H9 (cell line): ENCODE data around the gene TEAD1. TPM values are rescaled to one million over a fixed set of nuclear protein-coding genes. Genes with fewer than 3 reads are reported as not detected.
A peak's percentile ranks its signal among the peaks of the same experiment; 100 is the strongest.

Source experiments
- DNase-seq: peaks from one replicate; pipeline ENCODE4 v3.0.0-alpha.2; 2017
- H2AFZ ChIP-seq: one replicate; pipeline ENCODE4 v1.6.1; 2013; ENCODE audit warnings: mild to moderate bottlenecking, low read length, control low read depth, moderate library complexity
- H2AK5ac ChIP-seq: 2 replicates; pipeline ENCODE4 v1.6.1; 2013; ENCODE audit warnings: low read length, control low read depth, mixed read lengths; ENCODE audit not compliant: insufficient read length
- H2BK120ac ChIP-seq: one replicate; pipeline ENCODE4 v1.6.1; 2013; ENCODE audit warnings: low read depth, mild to moderate bottlenecking, low read length, control low read depth, inconsistent platforms; ENCODE audit not compliant: poor library complexity, severe bottlenecking
- H2BK12ac ChIP-seq: 2 replicates; pipeline ENCODE4 v1.6.1; 2013; ENCODE audit warnings: low read length, control low read depth, mixed read lengths, low read depth; ENCODE audit not compliant: insufficient read length
- H2BK15ac ChIP-seq: 2 replicates; pipeline ENCODE4 v1.6.1; 2013; ENCODE audit warnings: low read depth, low read length, control low read depth
- H2BK20ac ChIP-seq: one replicate; pipeline ENCODE4 v1.6.1; 2013; ENCODE audit warnings: low read depth, mild to moderate bottlenecking, low read length, control low read depth, inconsistent platforms; ENCODE audit not compliant: poor library complexity, severe bottlenecking
- H2BK5ac ChIP-seq: 2 replicates; pipeline ENCODE4 v1.6.1; 2013; ENCODE audit warnings: low read length, control low read depth, mixed read lengths; ENCODE audit not compliant: insufficient read length
- H3K14ac ChIP-seq: 2 replicates; pipeline ENCODE4 v1.6.1; 2013; ENCODE audit warnings: low read length, control low read depth; ENCODE audit not compliant: insufficient read depth
- H3K18ac ChIP-seq: 2 replicates; pipeline ENCODE4 v1.6.1; 2013; ENCODE audit warnings: low read depth, mild to moderate bottlenecking, mixed read lengths, low read length, control low read depth; ENCODE audit not compliant: insufficient read length
- H3K23ac ChIP-seq: 2 replicates; pipeline ENCODE4 v1.6.1; 2013; ENCODE audit warnings: low read length, control low read depth, mixed read lengths, low read depth; ENCODE audit not compliant: insufficient read length
- H3K23me2 ChIP-seq: 2 replicates; pipeline ENCODE4 v1.6.1; 2013; ENCODE audit warnings: low read depth, mild to moderate bottlenecking, mixed read lengths, low read length, control low read depth; ENCODE audit not compliant: insufficient read length, poor library complexity, severe bottlenecking
- H3K27ac ChIP-seq: 2 replicates; pipeline ENCODE4 v1.5.1; 2013; ENCODE audit warnings: low read length, control low read depth, mixed read lengths, low read depth; ENCODE audit not compliant: insufficient read length
- H3K27me3 ChIP-seq: 2 replicates; pipeline ENCODE4 v1.6.1; 2013; ENCODE audit warnings: low read length, control low read depth, inconsistent platforms; ENCODE audit not compliant: insufficient read depth
- H3K4ac ChIP-seq: 2 replicates; pipeline ENCODE4 v1.6.1; 2013; ENCODE audit warnings: low read depth, mild to moderate bottlenecking, control low read depth, inconsistent platforms, low read length, moderate library complexity
- H3K4me1 ChIP-seq: 2 replicates; pipeline ENCODE4 v1.6.1; 2013; ENCODE audit warnings: low read length, control low read depth, inconsistent platforms; ENCODE audit not compliant: insufficient read depth
- H3K4me2 ChIP-seq: 2 replicates; pipeline ENCODE4 v1.6.1; 2013; ENCODE audit warnings: low read length, control low read depth, mixed read lengths; ENCODE audit not compliant: insufficient read length, insufficient read depth
- H3K56ac ChIP-seq: 2 replicates; pipeline ENCODE4 v1.6.1; 2013; ENCODE audit warnings: low read depth, mild to moderate bottlenecking, mixed read lengths, low read length, control low read depth; ENCODE audit not compliant: insufficient read length
- H3K79me1 ChIP-seq: 2 replicates; pipeline ENCODE4 v1.6.1; 2013; ENCODE audit warnings: low read depth, mild to moderate bottlenecking, moderate library complexity, low read length, control low read depth, inconsistent platforms; ENCODE audit not compliant: insufficient read depth, poor library complexity, severe bottlenecking
- H3K79me2 ChIP-seq: 2 replicates; pipeline ENCODE4 v1.6.1; 2013; ENCODE audit warnings: low read length, control low read depth, inconsistent platforms; ENCODE audit not compliant: insufficient read depth
- H3K9ac ChIP-seq: 2 replicates; pipeline ENCODE4 v1.6.1; 2013; ENCODE audit warnings: low read length, control low read depth, mixed read lengths; ENCODE audit not compliant: insufficient read length; ENCODE audit errors: extremely low read depth
- H3K9me3 ChIP-seq: one replicate; pipeline ENCODE4 v1.6.1; 2013; ENCODE audit warnings: low read depth, low read length, inconsistent platforms; ENCODE audit not compliant: control insufficient read depth
- H3T11ph ChIP-seq: one replicate; pipeline ENCODE4 v1.6.1; 2013; ENCODE audit warnings: mild to moderate bottlenecking, low read length, control low read depth, inconsistent platforms
- H4K20me1 ChIP-seq: one replicate; pipeline ENCODE4 v1.6.1; 2013; ENCODE audit not compliant: control insufficient read depth, insufficient read length, insufficient read depth
- H4K5ac ChIP-seq: 2 replicates; pipeline ENCODE4 v1.6.1; 2013; ENCODE audit warnings: low read depth, mild to moderate bottlenecking, mixed read lengths, low read length, control low read depth; ENCODE audit not compliant: insufficient read length
- H4K8ac ChIP-seq: replicated peaks from 2 replicates; pipeline ENCODE4 v1.6.1; 2013; ENCODE audit warnings: low read length, control low read depth, mixed read lengths, low read depth; ENCODE audit not compliant: insufficient read length
- H4K91ac ChIP-seq: 2 replicates; pipeline ENCODE4 v1.6.1; 2013; ENCODE audit warnings: low read depth, mild to moderate bottlenecking, moderate library complexity, mixed read lengths, low read length, control low read depth; ENCODE audit not compliant: insufficient read length
- H3K27ac Mint-ChIP-seq, 3 experiments: 2 replicates in 2 of 3; 3 replicates in 1 of 3; pipeline ENCODE4 v1.8.0; 2020 to 2021; ENCODE audit warnings: mixed read lengths in 3 of 3, mild to moderate bottlenecking in 1 of 3, moderate library complexity in 1 of 3
- H3K27me3 Mint-ChIP-seq: 2 replicates; pipeline ENCODE4 v1.8.0; 2021; ENCODE audit warnings: low read depth, mild to moderate bottlenecking, moderate library complexity, mixed read lengths
- H3K36me3 Mint-ChIP-seq, 3 experiments: 2 replicates in 2 of 3; 3 replicates in 1 of 3; pipeline ENCODE4 v1.8.0; 2020 to 2021; ENCODE audit warnings: low read depth in 3 of 3, mixed read lengths in 3 of 3; ENCODE audit not compliant: insufficient read depth in 1 of 3
- H3K4me1 Mint-ChIP-seq, 2 experiments: 2 replicates each; pipeline ENCODE4 v1.8.0; 2020; ENCODE audit warnings: mixed read lengths in 2 of 2
- H3K4me3 Mint-ChIP-seq, 2 experiments: 2 replicates in 1 of 2; 3 replicates in 1 of 2; pipeline ENCODE4 v1.8.0; 2020 to 2021; ENCODE audit warnings: mild to moderate bottlenecking in 2 of 2, mixed read lengths in 2 of 2, moderate library complexity in 1 of 2
- H3K9me3 Mint-ChIP-seq, 2 experiments: 2 replicates in 1 of 2; 3 replicates in 1 of 2; pipeline ENCODE4 v1.8.0; 2020; ENCODE audit warnings: mild to moderate bottlenecking in 2 of 2, mixed read lengths in 2 of 2, moderate library complexity in 1 of 2
- WGBS: extraction: QIAGEN DNeasy Blood & Tissue Kit; methylation state at CpG from one replicate; pipeline ENCODE4 v1.1.7; 2013; ENCODE audit warnings: missing lambda C conversion rate, low lambda C conversion rate, mixed read lengths; ENCODE audit not compliant: insufficient read length; ENCODE audit errors: extremely low coverage; 5-methylcytosine and 5-hydroxymethylcytosine counted together
- total RNA-seq: library from RNA; stranded (reverse); gene quantifications from 2 replicates; pipeline ENCODE4 v1.2.1, GENCODE V29; 2021
- TF ChIP-seq, protein P1 (sequence below): fragments of 200-600 bp; sonication (generic); conservative IDR thresholded peaks from 3 replicates; pipeline ENCODE4 v1.8.0; 2021; ENCODE audit warnings: antibody characterized with exemption, mild to moderate bottlenecking

Gene TEAD1
- total RNA-seq, 1 experiment from 2014 or later = 75.1 TPM

DNA sequence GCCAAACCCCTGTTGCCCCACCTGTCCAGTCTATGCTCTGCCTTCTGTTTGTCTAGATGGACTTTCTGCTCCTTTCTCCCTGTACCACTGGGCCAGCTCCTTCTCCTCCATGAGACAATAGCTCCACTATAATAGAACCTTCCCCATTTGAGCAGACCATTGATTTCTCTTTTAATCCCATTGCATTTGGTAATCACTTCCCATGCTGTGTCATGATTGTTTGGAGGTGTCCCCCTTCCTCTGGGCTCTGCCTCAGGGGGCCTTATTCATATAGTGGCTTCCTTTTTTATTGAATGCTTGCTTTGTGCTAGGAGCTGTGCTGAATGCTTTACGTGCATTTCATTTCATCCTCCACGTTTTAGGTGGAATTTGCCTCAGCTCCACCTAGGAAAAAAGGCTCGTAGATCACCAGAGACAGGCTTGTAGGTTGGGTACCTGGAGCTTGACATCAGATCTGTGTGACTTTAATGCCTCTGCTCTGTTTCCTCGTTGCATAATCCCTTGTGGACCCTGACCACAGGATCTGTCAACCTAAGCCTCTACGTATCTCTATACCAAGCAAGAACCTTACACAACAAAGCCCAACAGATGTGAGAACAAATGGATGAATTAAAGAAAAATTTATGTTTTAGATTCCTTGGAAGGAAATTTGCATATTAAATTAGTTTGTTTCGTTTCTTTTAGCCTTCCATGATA lies 228.7 kb downstream of the TEAD1 start:
- DNase-seq = no peak
- Mint-ChIP-seq H3K4me3 (no peak overlapping the region; a peak in 1 of 5 replicates), H3K27me3 (no peaks in the 10 kb centered on the region), H3K27ac (peak overlapping the region; percentile 59 to 94 (median 78); a peak in 6 of 7 replicates), H3K9me3 (no peaks in the 10 kb centered on the region; a peak in 1 of 5 replicates), H3K4me1 (peaks cover 17 to 23% of the 10 kb centered on the region in 2 experiments), H3K36me3 (peaks cover 32 to 42% (median 34%) of the 10 kb centered on the region in 3 experiments)
- Histone ChIP-seq H3T11ph (no peak overlapping the region), H3K23me2 (no peaks in the 10 kb centered on the region), H2BK120ac (no peak overlapping the region), H2AK5ac (no peak overlapping the region), H4K8ac (no peak overlapping the region), H3K56ac (no peak overlapping the region), H3K14ac (no peak overlapping the region), H2BK12ac (no peak overlapping the region), H4K5ac (no peak overlapping the region), H3K27me3 (no peaks in the 10 kb centered on the region), H3K4ac (no peak overlapping the region), H3K4me1 (peaks cover 5% of the 10 kb centered on the region; the same call in 1 of the 2 replicates), H2BK15ac (no peak overlapping the region), H3K79me1 (no peaks in the 10 kb centered on the region), H3K27ac (no peak overlapping the region), H3K9ac (no peak overlapping the region), H3K79me2 (no peaks in the 10 kb centered on the region), H2BK5ac (no peak overlapping the region), H3K23ac (no peak overlapping the region), H3K18ac (no peak overlapping the region), H2BK20ac (no peak overlapping the region), H2AFZ (no peak overlapping the region), H4K91ac (no peak overlapping the region), H3K4me2 (no peak overlapping the region), H3K9me3 (no peaks in the 10 kb centered on the region), H4K20me1 (no peaks in the 10 kb centered on the region)
- TF ChIP-seq, protein P1, sequence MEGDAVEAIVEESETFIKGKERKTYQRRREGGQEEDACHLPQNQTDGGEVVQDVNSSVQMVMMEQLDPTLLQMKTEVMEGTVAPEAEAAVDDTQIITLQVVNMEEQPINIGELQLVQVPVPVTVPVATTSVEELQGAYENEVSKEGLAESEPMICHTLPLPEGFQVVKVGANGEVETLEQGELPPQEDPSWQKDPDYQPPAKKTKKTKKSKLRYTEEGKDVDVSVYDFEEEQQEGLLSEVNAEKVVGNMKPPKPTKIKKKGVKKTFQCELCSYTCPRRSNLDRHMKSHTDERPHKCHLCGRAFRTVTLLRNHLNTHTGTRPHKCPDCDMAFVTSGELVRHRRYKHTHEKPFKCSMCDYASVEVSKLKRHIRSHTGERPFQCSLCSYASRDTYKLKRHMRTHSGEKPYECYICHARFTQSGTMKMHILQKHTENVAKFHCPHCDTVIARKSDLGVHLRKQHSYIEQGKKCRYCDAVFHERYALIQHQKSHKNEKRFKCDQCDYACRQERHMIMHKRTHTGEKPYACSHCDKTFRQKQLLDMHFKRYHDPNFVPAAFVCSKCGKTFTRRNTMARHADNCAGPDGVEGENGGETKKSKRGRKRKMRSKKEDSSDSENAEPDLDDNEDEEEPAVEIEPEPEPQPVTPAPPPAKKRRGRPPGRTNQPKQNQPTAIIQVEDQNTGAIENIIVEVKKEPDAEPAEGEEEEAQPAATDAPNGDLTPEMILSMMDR = no peak
- WGBS = no CpG with 5 or more reads among the region's 6 CpGs
